ENCODE data around the gene ACER3. TPM values are rescaled to one million over a fixed set of nuclear protein-coding genes. Genes with fewer than 3 reads are reported as not detected.

Gene ACER3
- total and polyA plus RNA-seq, 2 experiments from 2014 or later: 17.1 to 18.3 TPM

DNA sequence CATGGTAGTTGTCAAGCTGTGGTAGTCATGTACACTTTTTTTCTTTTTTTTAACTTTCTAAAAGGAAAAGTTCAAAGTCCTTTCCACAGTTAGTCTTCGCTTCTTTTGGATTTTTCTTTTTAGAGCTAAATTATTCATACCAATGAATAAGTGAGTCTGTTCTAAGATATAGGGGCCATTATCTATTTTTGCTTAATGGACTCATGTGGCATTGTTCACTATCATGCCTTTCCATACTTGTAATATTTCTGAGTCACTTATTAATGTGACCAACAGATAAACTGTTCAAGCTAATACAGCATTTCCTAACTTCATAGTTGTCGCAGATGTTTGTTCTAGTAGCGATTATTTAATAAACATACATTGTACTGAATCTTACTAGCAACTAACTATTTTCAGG is 165.5 kb downstream of the ACER3 start:
- no peak overlapping the region for H3K27ac ChIP-seq

DNA sequence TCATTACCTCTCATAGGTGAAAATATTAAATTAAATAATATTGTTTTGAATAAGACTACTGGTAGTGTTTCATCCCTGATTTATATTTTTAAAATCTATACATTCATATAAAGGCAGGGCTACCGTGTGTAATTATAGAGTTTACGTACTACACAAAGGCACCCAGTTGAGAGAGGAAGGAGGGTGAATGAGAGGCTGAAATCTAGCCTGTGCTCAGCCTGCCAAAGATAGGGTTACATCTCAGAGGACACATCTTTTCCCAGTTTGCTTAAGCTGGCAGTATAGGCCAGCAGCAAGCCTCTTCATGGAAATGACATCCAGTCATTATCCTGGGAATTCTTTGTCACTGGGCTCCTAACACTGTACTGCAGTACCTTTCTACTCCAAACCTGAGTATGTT is 166.0 kb downstream of the ACER3 start:
- 82% methylated on average over 2 of the region's 2 CpGs for WGBS (ENCODE audit: low lambda C conversion rate, missing lambda C conversion rate)

More for the DNA sequence above, 165.5 kb downstream of the ACER3 start:
- Histone ChIP-seq H3K9me2 (replicated peaks; ENCODE audit: insufficient read depth) (no peaks in the 10 kb centered on the region), H3K4me1 (ENCODE audit: insufficient read depth) (peaks cover 5% of the 10 kb centered on the region), H3K27me3 (no peaks in the 10 kb centered on the region), H3K36me3 (replicated peaks; ENCODE audit: insufficient read depth, low read depth) (no peaks in the 10 kb centered on the region), H4K20me1 (ENCODE audit: insufficient read depth, poor library complexity, severe bottlenecking) (no peaks in the 10 kb centered on the region), H3K79me2 (no peaks in the 10 kb centered on the region), H3K9me3 (ENCODE audit: low read depth) (no peaks in the 10 kb centered on the region), H3K4me2 (no peak overlapping the region), H3K4me3 (no peak overlapping the region), H2AFZ (no peak overlapping the region)
- TF ChIP-seq EZH2 (IDR thresholded peaks at IDR 0.05; ENCODE audit: borderline replicate concordance): no peak
- TF ChIP-seq EZH2phosphoT487 (IDR thresholded peaks at IDR 0.05; ENCODE audit: low read depth, severe bottlenecking, unreplicated experiment): no peak
- TF ChIP-seq, protein P1, sequence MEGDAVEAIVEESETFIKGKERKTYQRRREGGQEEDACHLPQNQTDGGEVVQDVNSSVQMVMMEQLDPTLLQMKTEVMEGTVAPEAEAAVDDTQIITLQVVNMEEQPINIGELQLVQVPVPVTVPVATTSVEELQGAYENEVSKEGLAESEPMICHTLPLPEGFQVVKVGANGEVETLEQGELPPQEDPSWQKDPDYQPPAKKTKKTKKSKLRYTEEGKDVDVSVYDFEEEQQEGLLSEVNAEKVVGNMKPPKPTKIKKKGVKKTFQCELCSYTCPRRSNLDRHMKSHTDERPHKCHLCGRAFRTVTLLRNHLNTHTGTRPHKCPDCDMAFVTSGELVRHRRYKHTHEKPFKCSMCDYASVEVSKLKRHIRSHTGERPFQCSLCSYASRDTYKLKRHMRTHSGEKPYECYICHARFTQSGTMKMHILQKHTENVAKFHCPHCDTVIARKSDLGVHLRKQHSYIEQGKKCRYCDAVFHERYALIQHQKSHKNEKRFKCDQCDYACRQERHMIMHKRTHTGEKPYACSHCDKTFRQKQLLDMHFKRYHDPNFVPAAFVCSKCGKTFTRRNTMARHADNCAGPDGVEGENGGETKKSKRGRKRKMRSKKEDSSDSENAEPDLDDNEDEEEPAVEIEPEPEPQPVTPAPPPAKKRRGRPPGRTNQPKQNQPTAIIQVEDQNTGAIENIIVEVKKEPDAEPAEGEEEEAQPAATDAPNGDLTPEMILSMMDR (IDR thresholded peaks at IDR 0.05; ENCODE audit: poor library complexity): no peak
- DNase-seq (ENCODE audit: low spot score): no peak
- WGBS (ENCODE audit: low lambda C conversion rate, missing lambda C conversion rate): 78% methylated on average over 3 of the region's 3 CpGs

DNA sequence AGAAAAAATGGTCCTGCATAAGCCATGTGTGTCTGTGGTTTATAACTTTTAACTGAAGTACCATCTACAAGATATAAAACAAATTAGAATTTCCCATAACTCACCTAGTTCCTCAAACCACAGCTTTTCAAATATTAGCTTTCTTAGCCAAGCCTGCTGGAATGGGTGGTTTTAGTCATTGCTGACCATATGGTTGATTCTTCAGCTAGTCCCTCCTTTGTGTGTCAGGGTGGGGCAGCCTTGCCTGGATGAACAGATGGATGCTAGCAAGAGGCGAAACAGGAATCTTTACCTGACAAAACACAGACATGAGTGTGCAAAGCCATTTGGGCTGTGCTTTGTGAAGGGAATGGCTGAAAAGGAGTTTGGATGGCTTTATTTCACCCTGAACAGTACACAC is 166.6 kb downstream of the ACER3 start:
- H2AFZ ChIP-seq: no peak overlapping the region
- H3K36me3 ChIP-seq (replicated peaks; ENCODE audit: insufficient read depth, low read depth): no peaks in the 10 kb centered on the region
- WGBS (ENCODE audit: low lambda C conversion rate, missing lambda C conversion rate): 83% methylated on average over 1 of the region's 1 CpG
- H3K4me1 ChIP-seq (ENCODE audit: insufficient read depth): peaks cover 5% of the 10 kb centered on the region
- no peak overlapping the region for H3K27ac ChIP-seq
- no peak for TF ChIP-seq EZH2 (IDR thresholded peaks at IDR 0.05; ENCODE audit: borderline replicate concordance)
- TF ChIP-seq, protein P1 (IDR thresholded peaks at IDR 0.05; ENCODE audit: poor library complexity): no peak
- no peak for TF ChIP-seq EZH2phosphoT487 (IDR thresholded peaks at IDR 0.05; ENCODE audit: low read depth, severe bottlenecking, unreplicated experiment)
- no peaks in the 10 kb centered on the region for H4K20me1 ChIP-seq (ENCODE audit: insufficient read depth, poor library complexity, severe bottlenecking)
- no peaks in the 10 kb centered on the region for H3K9me2 ChIP-seq (replicated peaks; ENCODE audit: insufficient read depth)
- no peak overlapping the region for H3K4me3 ChIP-seq
- no peaks in the 10 kb centered on the region for H3K79me2 ChIP-seq
- no peak overlapping the region for H3K4me2 ChIP-seq
- no peak for DNase-seq (ENCODE audit: low spot score)
- no peaks in the 10 kb centered on the region for H3K9me3 ChIP-seq (ENCODE audit: low read depth)
- H3K27me3 ChIP-seq: no peaks in the 10 kb centered on the region

More for the DNA sequence above, 166.0 kb downstream of the ACER3 start:
- Histone ChIP-seq H3K79me2 (no peaks in the 10 kb centered on the region), H3K9me2 (replicated peaks; ENCODE audit: insufficient read depth) (no peaks in the 10 kb centered on the region), H3K4me2 (no peak overlapping the region), H3K4me1 (ENCODE audit: insufficient read depth) (peaks cover 5% of the 10 kb centered on the region), H2AFZ (no peak overlapping the region), H3K36me3 (replicated peaks; ENCODE audit: insufficient read depth, low read depth) (no peaks in the 10 kb centered on the region), H3K4me3 (no peak overlapping the region), H3K27me3 (no peaks in the 10 kb centered on the region), H4K20me1 (ENCODE audit: insufficient read depth, poor library complexity, severe bottlenecking) (no peaks in the 10 kb centered on the region), H3K27ac (no peak overlapping the region), H3K9me3 (ENCODE audit: low read depth) (no peaks in the 10 kb centered on the region)
- DNase-seq (ENCODE audit: low spot score): no peak
- TF ChIP-seq, protein P1 (IDR thresholded peaks at IDR 0.05; ENCODE audit: poor library complexity): no peak
- TF ChIP-seq EZH2phosphoT487 (IDR thresholded peaks at IDR 0.05; ENCODE audit: low read depth, severe bottlenecking, unreplicated experiment) (no peak), EZH2 (IDR thresholded peaks at IDR 0.05; ENCODE audit: borderline replicate concordance) (no peak)

DNA sequence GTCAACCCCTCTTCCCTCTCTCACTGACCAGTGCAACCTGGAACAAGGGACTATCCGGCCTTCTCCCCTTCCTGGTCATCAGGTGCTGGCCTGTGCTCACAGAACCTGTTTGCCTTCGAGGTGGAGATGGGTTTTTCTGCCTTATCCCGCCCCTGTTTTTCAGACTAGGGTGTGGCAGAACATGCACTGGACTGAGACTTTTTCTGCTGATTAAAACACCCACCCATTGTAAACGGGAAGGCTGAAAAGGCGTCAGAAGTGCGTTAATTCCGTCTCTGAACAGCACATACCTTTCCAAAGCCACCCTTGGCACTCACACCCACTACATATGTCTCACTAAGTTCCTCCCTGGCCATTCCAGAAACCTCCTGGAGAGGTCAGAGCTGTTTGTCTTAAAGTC is 169.1 kb downstream of the ACER3 start:
- no peak overlapping the region for H2AFZ ChIP-seq
- no peak for TF ChIP-seq EZH2 (IDR thresholded peaks at IDR 0.05; ENCODE audit: borderline replicate concordance)
- TF ChIP-seq EZH2phosphoT487 (IDR thresholded peaks at IDR 0.05; ENCODE audit: low read depth, severe bottlenecking, unreplicated experiment): no peak
- TF ChIP-seq, protein P1 (IDR thresholded peaks at IDR 0.05; ENCODE audit: poor library complexity): no peak
- H3K79me2 ChIP-seq: no peaks in the 10 kb centered on the region
- H4K20me1 ChIP-seq (ENCODE audit: insufficient read depth, poor library complexity, severe bottlenecking): no peaks in the 10 kb centered on the region
- no peak overlapping the region for H3K4me3 ChIP-seq
- no peaks in the 10 kb centered on the region for H3K27me3 ChIP-seq
- DNase-seq (ENCODE audit: low spot score): no peak
- H3K36me3 ChIP-seq (replicated peaks; ENCODE audit: insufficient read depth, low read depth): no peaks in the 10 kb centered on the region
- peak overlapping the region; percentile 2 for H3K27ac ChIP-seq
- WGBS (ENCODE audit: low lambda C conversion rate, missing lambda C conversion rate): 78% methylated on average over 7 of the region's 7 CpGs
- H3K9me2 ChIP-seq (replicated peaks; ENCODE audit: insufficient read depth): no peaks in the 10 kb centered on the region
- H3K4me1 ChIP-seq (ENCODE audit: insufficient read depth): peaks cover 5% of the 10 kb centered on the region
- no peak overlapping the region for H3K4me2 ChIP-seq
- H3K9me3 ChIP-seq (ENCODE audit: low read depth): no peaks in the 10 kb centered on the region

Data from hepatocyte (in vitro differentiated cells).